ENCODE results near the gene RABGGTA.
A peak's percentile ranks its signal among the peaks of the same experiment; 100 is the strongest.
"Not testable (repeated sequence)": the region's sequence is repeated elsewhere in the genome, so short reads cannot be mapped to it uniquely, and the experiment has no call there.

RABGGTA gene

GRCh38 chr14:24240110-24240918 is 31.1 kb downstream of the RABGGTA start:
- no peak for DNase-seq (ENCODE audit: low read depth)

DNA sequence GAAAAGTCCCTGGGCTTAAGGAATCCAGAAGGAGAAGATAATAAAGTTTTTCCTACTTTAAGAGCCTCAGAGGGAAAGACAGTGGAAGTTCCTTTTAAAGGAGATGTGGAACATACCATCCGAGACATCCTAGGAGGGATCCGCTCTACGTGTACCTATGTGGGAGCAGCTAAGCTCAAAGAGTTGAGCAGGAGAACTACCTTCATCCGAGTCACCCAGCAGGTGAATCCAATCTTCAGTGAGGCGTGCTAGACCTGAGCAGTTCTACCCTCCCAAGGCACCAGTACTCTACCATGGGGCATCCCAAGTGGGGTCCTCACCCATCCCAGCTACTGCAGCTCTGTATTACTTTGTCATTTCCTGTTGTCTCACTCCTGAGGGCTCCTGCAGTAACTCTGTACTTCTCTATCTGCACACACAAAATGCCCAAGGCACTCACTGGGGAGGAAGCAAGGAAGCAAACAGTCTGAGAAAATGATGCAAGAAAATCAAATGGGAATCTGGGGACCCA is 32.8 kb downstream of the RABGGTA start:
- DNase-seq (ENCODE audit: low read depth), result no peak

- no peak for DNase-seq (ENCODE audit: low read depth)
Measured at GRCh38 chr14:24238123-24238522, 33.3 kb downstream of the RABGGTA start.

DNA sequence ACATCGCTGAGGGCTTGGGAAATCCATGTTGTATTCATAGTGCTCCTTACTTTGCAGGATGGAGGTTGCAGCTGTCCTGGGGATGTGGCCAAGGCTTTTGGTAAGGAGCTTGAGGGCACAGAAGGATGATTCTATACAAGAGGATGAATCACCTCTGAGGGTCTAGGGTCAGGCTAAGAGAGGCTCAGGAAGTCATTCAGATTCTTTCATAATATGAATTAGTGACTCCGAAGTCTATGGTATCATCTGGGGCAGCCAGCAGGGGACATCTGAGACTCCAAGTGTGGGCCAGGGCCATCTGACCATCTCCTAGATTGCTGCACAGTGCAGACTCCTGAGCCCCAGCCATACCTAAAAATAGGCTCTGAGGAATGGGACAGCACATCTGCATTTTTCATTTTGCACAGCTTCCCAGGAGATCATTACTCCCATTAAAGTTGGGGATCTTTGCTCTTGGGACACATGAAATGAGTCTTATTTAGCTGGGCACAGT is 33.9 kb downstream of the RABGGTA start:
- no peak for DNase-seq (ENCODE audit: low read depth)

DNA sequence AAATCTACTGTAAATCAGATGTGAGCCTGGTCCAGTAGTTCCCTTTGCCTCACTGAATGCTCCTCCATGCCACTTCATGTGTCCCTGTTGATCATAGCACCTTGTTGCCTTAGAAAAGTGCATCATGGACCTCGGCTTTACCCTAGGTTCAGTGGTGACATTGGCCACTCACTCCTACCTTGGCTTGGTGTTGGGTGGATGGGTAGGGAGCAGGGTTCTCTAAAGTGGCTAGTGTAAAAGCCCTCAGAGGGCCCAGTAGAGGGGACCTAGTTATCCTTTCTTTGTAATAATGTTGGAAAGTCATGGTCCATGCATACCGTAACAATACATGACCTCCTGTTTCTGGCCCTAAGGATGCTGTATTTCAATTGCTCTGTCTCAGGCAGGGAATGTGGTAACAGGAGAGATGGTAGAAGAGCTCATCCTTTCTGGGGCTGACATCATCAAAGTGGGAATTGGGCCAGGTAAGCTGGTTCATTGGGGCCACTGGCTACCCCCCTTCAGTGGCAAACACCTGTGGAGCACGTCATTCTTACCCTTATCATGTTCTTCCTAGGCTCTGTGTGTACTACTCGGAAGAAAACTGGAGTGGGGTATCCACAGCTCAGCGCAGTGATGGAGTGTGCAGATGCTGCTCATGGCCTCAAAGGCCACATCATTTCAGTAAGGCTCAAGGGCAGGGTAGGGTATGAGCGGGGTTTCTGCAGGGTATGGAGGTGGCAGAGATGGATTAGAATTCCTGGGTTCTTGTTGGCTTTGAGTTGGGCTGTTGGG is 34.5 kb downstream of the RABGGTA start:
- DNase-seq (ENCODE audit: low read depth), result no peak

GRCh38 chr14:24235804-24236688 is 35.4 kb downstream of the RABGGTA start:
- no peak for DNase-seq (ENCODE audit: low read depth)

- no peak for DNase-seq (ENCODE audit: low read depth)
Measured at GRCh38 chr14:24234095-24235005, 37.0 kb downstream of the RABGGTA start.

DNA sequence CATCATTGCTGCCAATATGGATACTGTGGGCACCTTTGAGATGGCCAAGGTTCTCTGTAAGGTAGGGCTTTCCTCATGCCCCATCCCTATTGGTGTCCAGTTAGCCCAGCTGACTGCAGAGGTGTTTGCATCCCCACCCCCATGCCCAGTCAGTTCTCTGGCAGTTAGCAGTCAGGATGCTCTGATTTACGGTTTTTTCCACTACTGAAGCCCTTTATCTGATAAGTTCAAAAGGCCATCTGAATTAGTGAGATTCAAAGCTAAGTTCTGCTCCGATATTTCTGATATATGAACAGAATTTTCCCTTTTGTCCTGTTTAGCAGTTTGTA is 37.9 kb downstream of the RABGGTA start:
- no peak for DNase-seq (ENCODE audit: low read depth)

DNA sequence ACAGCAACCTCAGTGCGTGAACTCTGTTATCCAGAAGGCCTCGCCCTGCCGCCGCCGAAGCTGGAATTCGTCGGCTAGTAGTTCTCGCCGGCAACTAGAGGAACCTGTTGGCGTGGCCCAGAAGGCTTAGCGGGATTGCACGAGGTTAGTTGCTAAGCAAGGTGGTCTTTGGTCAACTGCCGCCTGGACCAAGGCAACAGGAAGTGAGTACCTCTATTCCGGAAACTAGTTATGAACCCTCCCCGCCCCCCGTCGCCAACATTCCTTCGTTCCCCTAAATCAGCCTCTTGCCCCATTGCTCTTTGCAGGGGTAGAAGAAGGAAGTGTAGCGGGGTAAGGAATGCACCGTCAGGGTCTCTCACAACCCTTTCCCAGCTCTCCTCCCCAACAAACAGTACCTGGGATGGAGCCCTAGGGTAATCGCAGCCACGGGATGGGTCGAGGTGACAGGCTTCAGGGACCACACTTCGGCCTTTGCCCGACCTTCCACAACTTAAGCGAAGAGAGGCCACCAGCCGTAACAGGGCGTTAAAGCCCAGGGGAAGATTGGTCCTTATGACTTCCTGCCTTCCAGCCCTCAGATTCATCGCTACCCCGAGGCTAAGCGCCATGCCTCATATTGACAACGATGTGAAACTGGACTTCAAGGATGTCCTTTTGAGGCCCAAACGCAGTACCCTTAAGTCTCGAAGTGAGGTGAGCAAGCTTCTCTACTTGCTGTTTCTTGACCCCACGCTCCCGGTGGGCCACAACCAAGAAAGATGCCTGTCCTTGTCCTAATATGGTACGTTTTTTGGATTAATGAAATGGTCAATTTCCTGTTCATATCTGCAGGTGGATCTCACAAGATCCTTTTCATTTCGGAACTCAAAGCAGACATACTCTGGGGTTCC is 38.5 kb downstream of the RABGGTA start, which contains the start of gene GMPR2:
Gene GMPR2, plus strand, starts transcription at position 285 of the 893 bp plus-strand sequence. Its CDS starts 325 bp downstream, at position 610.
- DNase-seq (ENCODE audit: low read depth), result no peak

- DNase-seq (ENCODE audit: low read depth), result peak; percentile 91
Measured at GRCh38 chr14:24232121-24232644, 39.2 kb downstream of the RABGGTA start, which contains the start of gene NEDD8. Gene NEDD8, minus strand, starts transcription at chr14:24232367. Its CDS starts 100 bp downstream, at chr14:24232267.

DNA sequence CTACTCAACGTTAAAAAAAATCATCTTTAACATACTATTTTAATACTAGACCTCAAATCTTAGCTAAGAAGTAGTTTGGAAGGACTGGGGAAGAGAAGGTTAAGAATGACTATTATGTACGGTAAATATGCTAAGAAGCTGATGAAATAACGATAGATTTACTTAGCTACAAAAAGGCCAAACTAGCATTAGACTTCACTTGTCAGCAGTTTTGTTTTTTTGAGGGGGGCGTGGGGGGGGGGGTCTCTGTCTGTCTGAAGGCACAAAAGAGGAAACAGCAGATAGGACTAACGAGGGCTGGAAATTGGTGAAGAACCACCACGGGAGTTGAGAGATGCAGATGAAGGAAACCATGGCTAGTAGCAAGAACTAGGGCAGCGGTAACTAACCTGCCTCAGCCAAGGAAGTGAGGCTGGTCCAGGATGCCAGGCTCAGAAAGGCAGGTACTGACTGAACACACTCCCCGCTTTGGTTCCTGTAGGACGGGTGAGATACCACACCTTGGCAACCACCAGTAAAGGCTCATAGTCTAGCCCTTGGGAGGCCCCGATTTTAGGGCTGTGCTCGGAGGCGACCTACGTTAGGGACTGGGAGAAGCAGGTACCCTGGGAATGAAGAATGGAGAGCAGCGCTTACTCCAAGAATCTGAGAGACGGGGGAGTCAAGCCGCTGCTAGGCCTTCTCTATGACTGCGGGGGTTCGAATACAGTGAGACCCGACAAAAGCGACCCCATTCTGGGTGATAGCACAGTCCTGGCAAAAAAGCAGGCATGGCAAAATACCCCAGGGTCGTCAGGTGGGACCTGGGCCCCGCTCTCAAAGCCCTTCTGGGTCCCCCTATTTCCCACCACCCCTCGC is 39.9 kb downstream of the RABGGTA start:
- no peak for DNase-seq (ENCODE audit: low read depth)

DNA sequence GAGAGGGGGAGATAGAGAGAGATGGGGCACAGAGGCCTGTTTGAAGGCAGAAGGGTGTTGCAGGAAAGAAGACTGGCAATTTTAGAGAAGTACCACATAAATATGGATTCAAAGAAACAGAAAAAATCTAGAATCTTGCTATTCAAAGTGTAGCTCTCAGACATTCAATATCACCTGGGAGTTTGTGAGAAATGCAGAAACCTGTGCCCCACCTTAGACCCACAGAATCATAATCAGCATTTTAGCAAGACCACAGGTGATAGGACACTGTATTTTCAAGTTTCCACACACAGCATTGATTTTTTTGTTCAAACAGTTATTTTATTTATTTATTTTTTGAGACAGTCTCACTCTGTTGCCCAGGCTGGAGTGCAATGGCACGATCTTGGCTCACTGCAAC is 42.5 kb downstream of the RABGGTA start:
- no peak for DNase-seq (ENCODE audit: low read depth)

DNA sequence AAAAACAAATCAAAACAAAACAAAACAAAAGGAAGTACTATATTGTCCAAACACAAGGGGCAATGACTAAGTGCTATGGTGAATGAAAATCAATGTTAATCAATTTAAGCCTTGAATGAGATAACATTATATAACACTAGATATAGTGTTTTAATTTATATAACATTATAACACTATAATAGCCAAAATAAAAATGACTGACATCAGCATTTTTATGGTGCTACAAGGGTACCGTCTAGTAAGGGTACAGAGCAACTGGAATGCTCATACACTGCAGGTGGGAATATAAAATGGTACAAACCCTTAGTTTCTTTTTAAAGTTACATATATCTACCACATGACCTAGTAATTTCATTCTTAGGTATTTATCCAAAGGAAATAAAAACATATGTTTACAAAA is 44.9 kb downstream of the RABGGTA start:
- DNase-seq (ENCODE audit: low read depth), result no peak

- DNase-seq (ENCODE audit: low read depth), result no peak
Measured at GRCh38 chr14:24224618-24225071, 46.8 kb downstream of the RABGGTA start.

- DNase-seq (ENCODE audit: low read depth), result not testable (repeated sequence)
Measured at GRCh38 chr14:24222987-24223386, 48.4 kb downstream of the RABGGTA start.

DNA sequence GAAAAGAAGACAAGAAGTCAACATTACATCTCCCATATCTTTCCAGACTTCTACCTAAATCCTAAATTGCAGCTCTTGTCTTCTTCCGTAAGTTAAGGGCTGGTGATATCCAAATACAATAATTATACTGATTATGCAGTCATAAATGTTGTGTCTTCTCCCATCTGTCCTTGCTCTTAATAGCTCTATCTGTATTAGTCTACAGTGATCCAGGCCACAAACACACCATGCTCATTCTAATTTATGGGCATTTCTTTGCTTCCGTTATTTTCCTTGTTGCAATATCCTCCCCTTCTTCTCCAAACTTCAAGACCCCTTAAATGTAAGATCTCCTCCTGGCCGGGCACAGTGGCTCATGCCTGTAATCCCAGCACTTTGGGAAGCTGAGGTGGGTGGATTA is 51.9 kb downstream of the RABGGTA start:
- DNase-seq (ENCODE audit: low read depth), result no peak

DNA sequence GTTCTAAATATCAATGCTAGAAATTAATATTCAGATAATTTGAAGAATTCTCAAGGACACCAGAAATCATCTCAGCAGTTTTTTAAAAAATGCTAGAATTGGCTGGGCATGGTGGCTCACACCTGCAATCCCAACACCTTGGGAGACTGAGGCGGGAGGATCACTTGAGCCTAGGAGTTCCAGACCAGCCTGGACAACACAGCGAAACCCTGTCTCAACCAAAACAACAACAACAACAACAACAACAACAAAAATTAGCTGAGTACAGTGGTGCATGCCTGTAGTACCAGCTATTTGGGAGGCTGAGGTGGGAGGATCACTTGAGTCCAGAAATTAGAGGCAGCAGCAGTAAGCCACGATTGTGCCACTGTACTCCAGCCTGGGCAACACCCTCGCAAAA is 52.3 kb downstream of the RABGGTA start:
- no peak for DNase-seq (ENCODE audit: low read depth)

GRCh38 chr14:24216876-24217275 is 54.5 kb downstream of the RABGGTA start:
- DNase-seq (ENCODE audit: low read depth), result not testable (repeated sequence)

All from activated T-cell treated with anti-CD3 and anti-CD28 coated beads for 24 hours (primary cell).